Heart left ventricle (tissue), 13 donors: ENCODE data around the gene GHRL.

Source experiments
- CTCF ChIP-seq, 12 donors: fragments of 200-600 bp; sonication (generic) in 4 of 12; IDR thresholded peaks; one replicate each; pipeline versions ENCODE4 v1.5.0 to v1.8.0; 2018 to 2022; ENCODE audit warnings: antibody characterized with exemption in 12 of 12, mild to moderate bottlenecking in 5 of 12
- POLR2A ChIP-seq, 2 donors: fragments of 450-650 bp; IDR thresholded peaks; one replicate each; pipeline ENCODE4 v1.6.1; 2017; ENCODE audit warnings: antibody characterized with exemption in 2 of 2, mild to moderate bottlenecking in 2 of 2, moderate library complexity in 2 of 2
- donor health status: ischemic (EF 13 %, LVEDD 7.1; RV severe dilation, severe dysfunction).
- donor health status: DM: no; HTN: yes; CAD: no.
- donor health status: DM: no; HTN: no; CAD: no.
- donor health status: ischemic (EF 25% LVEDD 6.9; RV normal size, moderate dysfunction).
- donor health status: ischemic (EF 25% LVEDD 5.7; RV mildly dilated, moderate dysfunction).
- donor health status: ischemic (EF 35%, LVEDD 5.7; RV mildly dilated, moderate dysfunction).
- donor health status: nonischemic (EF 11% LVEDD 7.7; RV severe dilation, severe dysfunction).
- donor health status: DM: yes; HTN: yes; CAD: no.
- donor health status: PGD.
- donor health status: ischemic (EF 29% LVEDD 5.4; RV normal size, mild dysfunction).
- donor health status: nonischemic (EF 23%, LVEDD 6.1; RV moderate dilation, normal function).

DNA sequence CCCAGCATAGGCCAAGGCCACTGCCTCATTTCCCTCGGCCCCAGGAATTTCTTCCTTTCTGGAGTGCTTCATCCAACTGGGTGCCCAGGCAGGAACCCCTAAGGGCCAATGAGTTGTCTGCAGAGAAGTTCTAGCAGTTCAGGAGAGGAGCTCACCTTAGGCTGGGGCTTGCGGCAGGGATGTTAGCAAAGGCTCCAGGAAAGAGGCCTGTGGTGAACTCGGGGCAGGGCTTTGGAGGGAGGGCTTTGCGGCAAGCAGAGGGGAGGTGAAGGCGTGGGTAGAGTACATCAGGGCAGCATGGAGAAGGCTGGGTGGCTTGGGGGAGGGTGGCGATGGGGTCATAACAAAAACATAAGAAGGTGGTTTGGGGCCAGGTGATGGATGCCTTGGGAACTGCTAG lies 1.1 kb downstream of the GHRL start:
- TF ChIP-seq CTCF (IDR thresholded peaks at IDR 0.05): no peak
- TF ChIP-seq POLR2A (IDR thresholded peaks at IDR 0.05): no peak
